Measurements from ENCODE around the gene SAMD10. TPM values are rescaled to one million over a fixed set of nuclear protein-coding genes. Genes with fewer than 3 reads are reported as not detected.

Gene SAMD10
- total and polyA plus RNA-seq, 2 experiments from 2014 or later: 1.6 to 11.0 TPM

DNA sequence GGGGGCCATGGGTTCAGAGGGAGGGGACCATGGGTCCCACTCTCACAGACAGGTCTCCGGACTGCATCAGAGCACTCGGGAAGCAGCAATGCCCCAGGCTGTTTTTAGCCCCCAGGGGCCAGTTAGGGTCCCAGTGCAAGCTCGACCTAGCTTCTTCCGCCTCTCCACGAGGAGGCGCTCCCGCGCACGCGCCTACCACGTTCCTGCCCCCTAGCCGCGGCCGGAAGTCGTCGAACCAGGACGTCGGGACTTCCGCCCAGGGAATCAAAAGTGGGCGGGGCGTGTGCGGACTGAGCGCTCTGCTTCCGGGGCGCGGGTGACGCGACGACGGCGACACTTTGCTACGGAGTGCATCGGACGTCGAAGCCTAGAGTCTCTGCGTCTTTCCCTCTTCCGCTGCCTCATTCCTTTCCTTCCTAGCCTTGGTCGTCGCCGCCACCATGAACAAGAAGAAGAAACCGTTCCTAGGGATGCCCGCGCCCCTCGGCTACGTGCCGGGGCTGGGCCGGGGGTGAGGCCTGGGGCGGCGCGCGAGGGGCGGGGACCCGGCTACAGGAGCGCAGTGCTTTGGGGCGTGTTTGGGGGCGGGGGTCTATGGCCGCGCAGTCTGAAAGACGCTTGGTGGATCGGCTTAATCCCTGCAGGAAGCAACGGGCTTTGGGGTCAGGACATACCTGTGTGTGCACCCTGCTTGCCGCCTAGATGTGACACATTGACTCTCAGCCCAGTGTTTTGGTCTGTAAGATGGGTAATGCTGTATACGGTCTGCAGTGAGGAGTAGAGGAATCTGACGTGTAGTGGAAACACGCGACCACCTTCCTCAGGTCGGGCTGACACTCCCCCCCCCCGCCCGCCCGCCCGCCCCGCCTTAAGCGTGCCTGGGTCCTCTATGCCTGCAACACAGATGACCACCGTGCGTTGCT is 1.6 kb upstream of the SAMD10 start, which contains the start of gene PRPF6:
Gene PRPF6 (plus strand): TSS at position 327 of the 923 bp plus-strand sequence. CDS start 114 bp downstream, at position 441.
- Histone ChIP-seq H3K4me2 (peak within 1 kb of the TSS; percentile 97), H3K9me3 (ENCODE audit: low read depth) (no peaks in the 10 kb centered on the region), H3K4me3 (peak within 1 kb of the TSS; percentile 61), H3K27me3 (no peaks in the 10 kb centered on the region), H3K9me2 (replicated peaks; ENCODE audit: insufficient read depth) (no peaks in the 10 kb centered on the region), H3K36me3 (replicated peaks; ENCODE audit: insufficient read depth, low read depth) (no peaks in the 10 kb centered on the region), H3K27ac (peak within 1 kb of the TSS; percentile 94), H4K20me1 (ENCODE audit: insufficient read depth, poor library complexity, severe bottlenecking) (peaks cover 6% of the 10 kb centered on the region), H3K79me2 (peaks cover 27% of the 10 kb centered on the region), H3K4me1 (ENCODE audit: insufficient read depth) (peaks cover 31% of the 10 kb centered on the region), H2AFZ (peak within 1 kb of the TSS; percentile 89)
- DNase-seq (ENCODE audit: low spot score): peak; percentile 99
- TF ChIP-seq, protein P1, sequence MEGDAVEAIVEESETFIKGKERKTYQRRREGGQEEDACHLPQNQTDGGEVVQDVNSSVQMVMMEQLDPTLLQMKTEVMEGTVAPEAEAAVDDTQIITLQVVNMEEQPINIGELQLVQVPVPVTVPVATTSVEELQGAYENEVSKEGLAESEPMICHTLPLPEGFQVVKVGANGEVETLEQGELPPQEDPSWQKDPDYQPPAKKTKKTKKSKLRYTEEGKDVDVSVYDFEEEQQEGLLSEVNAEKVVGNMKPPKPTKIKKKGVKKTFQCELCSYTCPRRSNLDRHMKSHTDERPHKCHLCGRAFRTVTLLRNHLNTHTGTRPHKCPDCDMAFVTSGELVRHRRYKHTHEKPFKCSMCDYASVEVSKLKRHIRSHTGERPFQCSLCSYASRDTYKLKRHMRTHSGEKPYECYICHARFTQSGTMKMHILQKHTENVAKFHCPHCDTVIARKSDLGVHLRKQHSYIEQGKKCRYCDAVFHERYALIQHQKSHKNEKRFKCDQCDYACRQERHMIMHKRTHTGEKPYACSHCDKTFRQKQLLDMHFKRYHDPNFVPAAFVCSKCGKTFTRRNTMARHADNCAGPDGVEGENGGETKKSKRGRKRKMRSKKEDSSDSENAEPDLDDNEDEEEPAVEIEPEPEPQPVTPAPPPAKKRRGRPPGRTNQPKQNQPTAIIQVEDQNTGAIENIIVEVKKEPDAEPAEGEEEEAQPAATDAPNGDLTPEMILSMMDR (IDR thresholded peaks at IDR 0.05; ENCODE audit: poor library complexity): peak; percentile 88
- no peak for TF ChIP-seq EZH2 (IDR thresholded peaks at IDR 0.05; ENCODE audit: borderline replicate concordance)
- 1% methylated on average over 49 of the region's 75 CpGs for WGBS (ENCODE audit: low lambda C conversion rate, missing lambda C conversion rate)

DNA sequence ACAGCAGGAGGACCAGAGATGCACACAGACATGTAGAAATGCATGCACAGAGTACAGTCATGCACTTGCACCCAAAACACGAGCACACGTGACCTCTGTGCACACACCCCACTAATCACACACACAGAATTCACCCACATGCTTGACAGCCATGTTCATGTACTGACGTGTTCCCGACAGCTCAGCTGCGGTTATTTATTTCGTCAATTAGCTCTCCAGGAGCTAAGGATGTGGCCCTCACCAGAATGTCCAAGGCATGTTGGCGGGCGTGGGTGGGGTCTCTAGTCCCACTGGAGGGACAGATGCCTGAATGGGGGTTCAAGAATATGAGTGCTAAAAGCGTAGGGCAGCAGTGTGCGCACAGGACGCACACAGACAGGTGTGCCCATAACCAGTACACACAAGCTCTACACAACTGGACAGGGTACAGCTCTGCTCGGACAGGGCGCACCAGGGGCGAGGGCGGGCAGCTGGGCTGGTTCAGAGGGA is 919 bp upstream of the SAMD10 start:
- H3K9me2 ChIP-seq (replicated peaks; ENCODE audit: insufficient read depth): no peaks in the 10 kb centered on the region
- no peak overlapping the region for H3K4me3 ChIP-seq
- DNase-seq (ENCODE audit: low spot score): peak; percentile 7
- H3K79me2 ChIP-seq: peaks cover 27% of the 10 kb centered on the region
- H4K20me1 ChIP-seq (ENCODE audit: insufficient read depth, poor library complexity, severe bottlenecking): peaks cover 6% of the 10 kb centered on the region
- peak overlapping the region; percentile 97 for H3K4me2 ChIP-seq
- peak overlapping the region; percentile 75 for H3K27ac ChIP-seq
- no peaks in the 10 kb centered on the region for H3K36me3 ChIP-seq (replicated peaks; ENCODE audit: insufficient read depth, low read depth)
- H2AFZ ChIP-seq: peak overlapping the region; percentile 73
- WGBS (ENCODE audit: low lambda C conversion rate, missing lambda C conversion rate): 93% methylated on average over 15 of the region's 15 CpGs
- H3K27me3 ChIP-seq: no peaks in the 10 kb centered on the region
- TF ChIP-seq, protein P1 (IDR thresholded peaks at IDR 0.05; ENCODE audit: poor library complexity): no peak
- H3K4me1 ChIP-seq (ENCODE audit: insufficient read depth): peaks cover 31% of the 10 kb centered on the region
- no peaks in the 10 kb centered on the region for H3K9me3 ChIP-seq (ENCODE audit: low read depth)

- Histone ChIP-seq H3K36me3 (replicated peaks; ENCODE audit: insufficient read depth, low read depth) (no peaks in the 10 kb centered on the region), H3K27ac (peak overlapping the region; percentile 75), H3K79me2 (peaks cover 26% of the 10 kb centered on the region), H3K4me1 (ENCODE audit: insufficient read depth) (peaks cover 31% of the 10 kb centered on the region), H4K20me1 (ENCODE audit: insufficient read depth, poor library complexity, severe bottlenecking) (peaks cover 6% of the 10 kb centered on the region), H3K9me2 (replicated peaks; ENCODE audit: insufficient read depth) (no peaks in the 10 kb centered on the region), H3K9me3 (ENCODE audit: low read depth) (no peaks in the 10 kb centered on the region), H3K27me3 (no peaks in the 10 kb centered on the region), H3K4me2 (peak overlapping the region; percentile 97), H2AFZ (peak overlapping the region; percentile 73), H3K4me3 (peak overlapping the region; percentile 85)
- no peak for TF ChIP-seq EZH2phosphoT487 (IDR thresholded peaks at IDR 0.05; ENCODE audit: low read depth, severe bottlenecking, unreplicated experiment)
- TF ChIP-seq, protein P1 (IDR thresholded peaks at IDR 0.05; ENCODE audit: poor library complexity): no peak
- TF ChIP-seq EZH2 (IDR thresholded peaks at IDR 0.05; ENCODE audit: borderline replicate concordance): no peak
- DNase-seq (ENCODE audit: low spot score): no peak
- 1% methylated on average over 14 of the region's 47 CpGs for WGBS (ENCODE audit: low lambda C conversion rate, missing lambda C conversion rate)
These were observed 249 bp downstream of the SAMD10 start for GRCh38 chr20:63979229-63979556.

Data from hepatocyte (in vitro differentiated cells).